CD4-positive, alpha-beta T cell treated with Interleukin-17A for 4 hours (primary cell): Measurements from ENCODE around the gene UACA.

Experiments used
- DNase-seq: peaks from one replicate; pipeline ENCODE4 v3.0.0-alpha.2; 2020; ENCODE audit warnings: mixed read lengths

The UACA gene

DNA sequence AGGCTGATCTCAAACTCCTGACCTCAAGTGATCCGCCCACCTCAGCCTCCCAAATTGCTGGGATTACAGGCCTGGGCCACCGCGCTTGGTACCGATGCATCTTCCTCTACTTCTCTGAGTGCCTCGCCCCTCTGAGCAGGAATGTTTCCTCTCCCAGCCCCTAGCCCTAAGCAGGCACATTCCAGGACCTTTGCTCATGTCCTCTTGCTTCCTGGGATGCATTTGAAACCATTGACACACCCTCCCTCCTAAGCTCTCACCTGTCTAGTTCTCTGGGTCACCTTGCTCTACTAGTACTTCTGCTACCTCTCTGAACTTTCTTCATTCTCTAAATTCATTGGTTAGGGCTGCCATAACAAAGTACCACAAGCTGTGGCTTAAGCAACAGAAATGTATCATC, 17.9 kb upstream of the UACA start:
- no peak for DNase-seq

DNA sequence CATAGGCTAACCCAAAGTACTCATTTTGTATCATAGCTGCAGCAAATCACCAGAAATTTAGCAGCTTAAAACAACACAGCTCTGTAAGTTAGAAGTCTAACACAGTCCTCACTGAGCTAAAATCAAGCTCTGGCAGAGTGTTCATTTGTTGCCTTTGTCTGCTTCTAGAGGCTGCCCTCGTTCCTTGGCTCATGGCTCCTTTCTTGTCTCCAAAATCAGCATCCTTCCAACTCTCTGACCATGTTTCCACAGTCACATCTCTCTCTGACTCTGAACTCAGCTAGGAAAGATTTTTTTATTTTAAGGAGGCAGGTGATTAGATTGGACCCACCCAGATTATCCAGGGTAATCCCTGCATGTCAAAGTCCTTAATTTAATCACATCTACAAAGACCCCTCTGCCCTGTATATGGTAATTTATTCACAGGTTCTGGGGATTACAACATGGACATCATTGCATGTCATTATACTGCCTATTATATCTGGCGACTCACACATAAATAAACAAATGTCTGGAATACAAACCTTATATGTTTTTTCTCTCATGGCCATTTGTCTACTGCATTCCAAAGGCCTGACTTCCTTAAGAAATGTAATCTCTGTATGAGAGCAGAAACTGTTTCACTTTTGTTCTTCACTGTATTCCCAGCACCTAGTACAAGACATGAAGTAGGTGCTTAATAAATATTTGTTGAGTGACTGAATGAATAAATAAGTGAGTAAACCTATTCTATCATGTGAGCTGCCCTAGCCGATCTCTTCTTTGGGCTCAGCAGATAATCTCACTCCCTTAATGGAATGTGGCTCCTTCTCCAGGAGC, 15.1 kb upstream of the UACA start:
- no peak for DNase-seq

DNA sequence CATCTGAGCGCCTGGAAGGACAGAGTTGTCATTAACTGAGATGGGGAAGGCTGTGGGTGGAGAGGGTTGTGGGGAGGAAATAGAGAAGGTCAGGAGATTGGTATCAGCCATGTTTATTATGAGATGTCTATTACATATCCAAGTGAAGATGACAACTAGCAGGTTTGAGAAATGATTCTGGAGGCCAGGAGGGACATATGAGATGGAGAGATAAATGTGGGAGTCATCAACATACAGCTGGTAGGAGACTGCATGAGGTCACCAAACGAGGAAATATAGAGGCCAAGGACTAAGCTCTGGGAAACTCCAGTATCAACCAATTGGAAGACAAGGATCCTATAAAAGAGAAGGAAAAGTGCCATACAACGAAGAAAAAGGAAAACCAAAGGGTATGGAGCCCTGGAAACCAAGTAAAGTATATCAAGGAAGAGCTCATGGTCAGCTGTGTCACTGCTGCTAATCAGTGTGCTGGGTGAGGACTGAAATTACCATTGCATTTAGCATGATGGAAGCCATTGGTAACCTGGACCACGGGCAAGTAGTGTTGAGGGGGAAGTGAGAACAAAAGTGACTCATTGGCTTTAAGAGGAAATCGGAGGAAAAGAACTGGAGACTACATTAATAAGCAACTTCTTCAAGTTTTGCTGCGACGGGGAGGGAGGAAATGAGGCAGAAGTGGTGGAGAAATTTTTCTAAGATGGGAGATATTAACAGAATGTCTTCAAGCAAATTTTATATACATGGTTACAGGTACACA, 14.0 kb upstream of the UACA start:
- no peak for DNase-seq

GRCh38 chr15:70775160-70775559, 11.8 kb upstream of the UACA start:
- DNase-seq: no peak

- no peak for DNase-seq
Measured at GRCh38 chr15:70772402-70772801, 9.0 kb upstream of the UACA start.

DNA sequence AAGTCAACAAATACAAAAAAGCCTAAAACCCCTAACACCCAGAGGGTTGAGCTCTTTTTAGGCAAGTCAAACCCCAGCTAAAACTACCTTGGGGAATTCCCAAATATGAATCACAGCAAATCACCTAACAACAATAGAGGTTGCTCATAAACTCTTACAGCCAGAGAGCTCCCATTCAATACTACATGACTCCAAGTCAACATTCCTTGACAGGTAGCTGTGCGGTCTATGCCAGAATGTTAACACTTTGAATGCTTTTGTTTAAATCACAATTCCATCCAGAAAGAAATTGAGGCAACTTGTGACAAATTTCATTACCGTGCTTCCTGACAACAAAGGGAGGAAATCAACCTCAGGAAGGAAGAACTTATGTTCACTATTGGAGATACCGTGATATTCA, 7.5 kb upstream of the UACA start:
- no peak for DNase-seq

DNA sequence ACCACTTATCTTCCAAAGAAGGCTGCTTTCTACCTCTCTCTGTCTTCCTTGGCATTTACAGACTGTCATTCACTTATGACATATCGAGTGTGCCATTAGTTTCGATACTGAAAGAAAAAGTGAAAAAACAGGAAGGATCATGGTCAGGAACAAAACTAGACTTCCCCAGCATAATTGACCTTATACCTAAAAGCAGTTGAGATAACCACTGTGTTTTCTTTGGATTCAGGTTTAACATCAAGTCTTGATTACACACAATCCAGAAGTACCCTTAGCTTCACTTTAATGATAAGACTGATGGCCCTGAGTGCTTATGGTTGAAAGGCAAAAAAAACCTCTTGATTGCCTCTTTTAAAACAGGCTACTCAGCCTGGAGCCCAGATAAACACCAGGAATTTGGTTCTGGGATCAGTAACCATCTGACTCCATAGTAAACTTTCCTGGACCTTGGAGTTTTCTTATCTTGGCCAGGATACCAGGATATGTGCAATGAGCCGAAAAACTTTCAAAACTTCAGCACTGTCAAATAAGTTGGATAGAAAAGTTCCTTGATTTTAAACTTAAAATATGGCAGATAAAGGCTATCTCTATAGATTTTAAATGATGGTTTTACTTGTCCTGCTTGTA, 5.0 kb upstream of the UACA start:
- no peak for DNase-seq

DNA sequence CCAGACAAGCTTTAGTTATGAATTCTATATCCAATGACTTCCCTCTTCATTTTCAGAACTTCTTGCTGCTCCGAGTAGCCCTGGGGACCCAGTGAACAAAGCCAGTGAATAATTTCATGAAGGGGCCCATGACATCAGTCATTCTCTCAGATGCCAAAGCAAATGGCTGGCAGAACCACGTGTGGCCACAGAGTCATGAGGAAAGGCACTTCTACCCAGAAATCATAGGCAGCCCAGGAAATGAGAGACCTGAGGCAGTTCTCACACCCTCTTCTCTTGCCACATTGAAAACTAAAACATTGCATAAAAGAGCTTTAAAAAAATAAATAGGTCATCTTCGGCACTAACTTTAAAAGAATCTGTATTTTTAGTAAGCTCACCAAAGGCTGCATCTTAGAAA, 4.3 kb upstream of the UACA start:
- no peak for DNase-seq

GRCh38 chr15:70766597-70766996, 3.2 kb upstream of the UACA start:
- no peak for DNase-seq

GRCh38 chr15:70765504-70766281, 2.3 kb upstream of the UACA start:
- DNase-seq: no peak

GRCh38 chr15:70763950-70764730, 782 bp upstream of the UACA start:
- no peak for DNase-seq

GRCh38 chr15:70762469-70763119, 764 bp downstream of the UACA start:
- peak; percentile 7 for DNase-seq

- DNase-seq: no peak
Measured at GRCh38 chr15:70761931-70762468, 1.4 kb downstream of the UACA start.

- DNase-seq: no peak
Measured at GRCh38 chr15:70761046-70761445, 2.3 kb downstream of the UACA start.

DNA sequence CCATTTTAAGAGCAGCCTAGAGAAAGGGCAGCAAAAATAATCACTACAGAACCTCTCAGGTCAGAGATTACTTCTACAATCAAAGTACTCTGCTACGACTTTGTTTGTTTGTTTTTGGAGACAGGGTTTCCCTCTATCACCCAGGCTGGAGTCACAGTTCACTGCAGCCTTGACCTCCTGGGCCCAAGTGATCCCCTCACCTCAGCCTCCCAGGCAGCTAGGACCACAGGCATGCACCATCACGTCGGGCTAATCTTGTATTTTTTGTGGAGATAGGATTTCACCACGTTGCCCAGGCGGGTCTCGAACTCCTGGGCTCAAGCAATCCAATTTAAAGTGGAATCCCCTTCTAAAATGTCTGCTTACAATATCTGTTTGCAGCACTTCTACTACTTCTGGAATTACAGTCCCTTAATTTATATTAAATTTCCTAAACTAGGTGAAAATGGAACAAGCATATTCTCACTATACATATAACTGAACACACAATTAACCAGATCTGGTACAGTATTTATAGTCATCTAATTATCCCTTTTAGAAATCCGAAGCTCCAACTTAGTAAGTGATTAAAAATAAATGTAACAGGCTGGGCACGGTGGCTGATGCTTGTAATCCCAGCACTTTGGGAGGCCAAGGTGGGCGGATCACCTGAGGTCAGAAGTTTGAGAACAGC, 4.4 kb downstream of the UACA start:
- DNase-seq: no peak

- DNase-seq: no peak
Measured at GRCh38 chr15:70757627-70758026, 5.7 kb downstream of the UACA start.

GRCh38 chr15:70754862-70755261, 8.5 kb downstream of the UACA start:
- DNase-seq: no peak

DNA sequence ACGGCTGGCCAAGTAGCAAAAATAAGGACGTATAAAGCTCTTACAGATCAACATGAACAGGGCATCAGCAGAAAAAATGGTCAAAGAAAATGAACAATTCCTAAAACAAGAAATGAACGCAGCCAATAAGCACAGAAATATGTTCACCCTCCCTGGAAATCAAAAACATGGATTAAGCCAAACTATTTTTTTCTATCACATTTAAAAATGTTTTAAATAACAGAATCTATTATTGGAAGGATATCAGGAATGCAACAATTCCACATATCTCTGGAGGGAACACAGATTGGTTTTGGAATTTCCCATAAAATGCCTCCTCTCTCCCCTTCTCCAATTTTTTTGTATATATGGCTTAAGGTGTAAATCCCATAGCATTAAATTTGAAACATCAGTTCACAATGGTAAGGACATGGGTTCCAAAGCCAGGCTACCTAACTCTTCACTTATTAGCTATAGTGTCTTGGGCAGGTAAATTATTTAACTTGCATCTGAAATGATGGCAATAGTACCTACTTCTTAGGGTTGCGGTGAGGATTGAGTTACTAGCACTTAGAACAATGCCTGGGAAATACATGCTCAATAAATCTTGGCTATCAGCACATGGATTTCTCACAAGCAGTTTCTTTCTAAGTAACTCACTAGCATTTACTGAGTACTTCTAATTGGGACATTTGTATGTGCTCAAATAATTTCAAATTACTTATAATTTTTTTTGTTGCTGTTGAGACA, 10.1 kb downstream of the UACA start:
- DNase-seq: no peak

GRCh38 chr15:70752193-70752635, 11.1 kb downstream of the UACA start:
- DNase-seq: no peak
